ENCODE data around the gene DESI1.
"Not testable (repeated sequence)": the region's sequence is repeated elsewhere in the genome, so short reads cannot be mapped to it uniquely, and the experiment has no call there.

The DESI1 gene
- total RNA-seq = 39.5 to 81.4 (median 61.3) reads per million in 17 experiments

DNA sequence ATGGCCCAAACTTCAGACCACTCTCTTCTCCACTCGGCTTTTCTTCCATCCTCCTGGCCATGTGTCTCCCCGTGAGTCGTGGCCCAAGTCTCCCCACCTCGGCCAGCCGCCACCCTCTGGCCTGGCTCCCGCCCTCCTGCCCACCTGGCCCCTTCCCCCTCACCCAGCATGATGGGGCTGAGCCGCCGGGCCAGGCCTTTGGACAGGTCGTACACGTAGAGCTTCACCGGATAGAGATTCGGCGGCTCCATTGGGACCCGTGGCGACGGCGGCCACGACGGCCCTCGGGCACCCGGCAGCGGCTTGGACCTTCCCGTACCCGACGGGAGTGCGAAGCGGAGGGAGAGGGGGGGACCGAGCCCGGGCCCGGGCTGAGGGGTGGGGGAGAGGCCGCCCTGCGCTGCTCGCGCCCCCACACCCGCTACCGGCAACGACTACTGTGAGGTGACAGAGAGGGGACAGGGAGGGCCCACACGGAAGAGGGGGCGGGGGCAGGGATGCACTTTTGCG lies at the start of gene DESI1:
Gene DESI1, minus strand, starts transcription at position 455 of the 510 bp plus-strand sequence. Its CDS starts 204 bp downstream, at position 251.
- peak in 1 of 4 experiments; percentile 5 for DNase-seq

DNA sequence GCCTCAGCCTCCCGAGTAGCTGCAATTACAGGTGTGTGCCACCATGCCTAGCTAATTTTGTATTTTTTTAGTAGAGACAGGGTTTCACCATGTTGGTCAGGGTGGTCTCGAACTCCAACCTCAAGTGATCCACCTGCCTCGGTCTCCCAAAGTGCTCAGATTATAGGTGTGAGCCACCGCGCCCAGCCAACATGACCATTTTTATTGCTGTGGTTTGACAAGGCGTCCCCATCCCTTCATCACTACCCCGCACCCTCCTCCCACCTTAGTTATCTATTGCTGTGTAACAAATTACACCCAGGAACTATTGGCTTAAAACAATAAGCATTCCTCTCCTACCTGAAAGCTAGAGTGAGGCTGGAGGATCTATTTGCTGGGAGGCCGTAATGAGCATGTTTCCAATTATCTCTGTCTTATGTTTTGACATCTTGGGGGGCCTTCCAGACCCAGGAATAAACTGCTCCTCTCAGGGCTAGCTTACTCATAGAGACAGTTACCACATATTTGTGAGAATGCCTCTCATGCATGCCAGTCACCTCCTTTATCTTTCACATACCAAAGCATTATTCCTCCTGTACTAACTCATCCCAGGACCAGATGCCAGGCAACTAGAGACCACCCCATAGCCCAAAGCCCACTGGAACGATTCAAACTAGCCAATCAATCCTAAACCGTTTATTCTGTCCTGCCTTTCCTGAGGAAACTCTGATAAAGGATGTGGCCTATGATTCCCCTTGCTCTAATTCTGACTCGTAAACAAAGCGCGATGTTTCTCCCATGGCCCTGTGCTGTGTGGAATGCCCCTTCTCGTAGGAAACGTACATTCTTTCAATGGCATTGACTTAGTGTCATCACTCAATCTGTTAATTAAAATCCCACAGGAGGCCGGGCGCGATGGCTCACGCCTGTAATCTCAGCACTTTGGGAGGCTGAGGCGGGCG lies 48.4 kb upstream of the DESI1 start:
- DNase-seq = no peak

DNA sequence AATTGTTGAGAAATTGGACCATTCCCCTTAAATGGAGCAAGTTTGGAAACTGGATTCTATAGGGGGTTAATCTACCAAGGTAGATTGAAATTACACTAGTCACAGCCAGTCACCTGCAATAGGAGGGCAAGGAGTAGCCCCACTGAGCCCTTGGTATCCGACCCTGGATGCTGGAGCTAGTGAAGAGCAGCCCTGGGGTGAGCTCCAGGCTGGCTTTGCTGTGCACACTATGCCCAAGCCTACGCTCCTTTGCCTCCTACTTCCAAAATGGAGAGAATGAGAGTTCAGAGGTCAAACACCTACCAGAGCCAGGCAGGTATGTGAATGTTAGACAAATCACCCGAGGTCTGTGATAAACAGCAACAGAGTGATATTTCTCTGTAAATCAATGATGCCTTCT lies 44.1 kb upstream of the DESI1 start:
- DNase-seq = no peak

DNA sequence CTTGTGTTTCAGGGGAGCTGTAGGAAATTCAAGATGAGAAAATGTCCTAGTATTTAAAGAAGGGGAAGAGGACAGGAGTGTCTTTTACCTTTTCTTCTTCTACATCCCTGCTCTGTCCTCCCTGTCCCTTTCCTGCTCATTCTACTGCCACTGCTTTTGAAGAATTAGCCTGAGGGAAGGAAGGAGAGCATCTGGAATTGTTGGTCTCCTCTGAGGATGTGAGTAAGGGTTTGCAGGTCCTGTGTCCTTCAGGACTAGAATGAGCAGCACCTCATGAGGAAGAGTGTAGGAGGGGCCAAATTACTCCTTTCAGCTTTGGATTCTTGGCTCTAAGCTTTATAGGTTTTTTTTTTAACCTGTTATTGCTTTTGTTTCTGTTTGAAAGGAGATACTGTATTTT lies 43.6 kb upstream of the DESI1 start:
- DNase-seq = no peak

DNA sequence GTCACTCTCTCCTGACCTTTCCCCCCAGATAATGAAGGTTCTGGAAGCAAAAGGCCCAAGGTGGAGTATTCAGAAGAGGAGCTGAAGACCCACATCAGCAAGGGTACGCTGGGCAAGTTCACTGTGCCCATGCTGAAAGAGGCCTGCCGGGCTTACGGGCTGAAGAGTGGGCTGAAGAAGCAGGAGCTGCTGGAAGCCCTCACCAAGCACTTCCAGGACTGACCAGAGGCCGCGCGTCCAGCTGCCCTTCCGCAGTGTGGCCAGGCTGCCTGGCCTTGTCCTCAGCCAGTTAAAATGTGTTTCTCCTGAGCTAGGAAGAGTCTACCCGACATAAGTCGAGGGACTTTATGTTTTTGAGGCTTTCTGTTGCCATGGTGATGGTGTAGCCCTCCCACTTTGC lies 42.8 kb upstream of the DESI1 start:
- DNase-seq = not testable (repeated sequence)

DNA sequence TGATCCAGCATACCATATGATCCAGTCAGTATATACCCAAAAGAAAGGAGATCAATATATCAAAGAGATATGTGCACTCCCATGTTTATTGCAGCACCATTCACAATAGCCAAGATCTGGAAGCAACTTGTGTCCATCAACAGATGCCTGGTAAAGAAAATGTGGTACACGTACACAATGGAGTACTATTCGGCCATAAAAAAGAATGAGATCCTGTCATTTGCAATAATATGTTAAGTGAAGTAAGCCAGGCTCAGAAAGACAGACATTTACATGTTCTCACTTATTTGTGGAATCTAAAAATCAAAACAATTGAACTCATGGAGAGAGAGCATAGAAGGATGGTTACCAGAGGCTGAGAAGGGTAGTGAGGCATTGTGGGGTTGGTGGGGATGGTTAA lies 40.9 kb upstream of the DESI1 start:
- no peak for DNase-seq

DNA sequence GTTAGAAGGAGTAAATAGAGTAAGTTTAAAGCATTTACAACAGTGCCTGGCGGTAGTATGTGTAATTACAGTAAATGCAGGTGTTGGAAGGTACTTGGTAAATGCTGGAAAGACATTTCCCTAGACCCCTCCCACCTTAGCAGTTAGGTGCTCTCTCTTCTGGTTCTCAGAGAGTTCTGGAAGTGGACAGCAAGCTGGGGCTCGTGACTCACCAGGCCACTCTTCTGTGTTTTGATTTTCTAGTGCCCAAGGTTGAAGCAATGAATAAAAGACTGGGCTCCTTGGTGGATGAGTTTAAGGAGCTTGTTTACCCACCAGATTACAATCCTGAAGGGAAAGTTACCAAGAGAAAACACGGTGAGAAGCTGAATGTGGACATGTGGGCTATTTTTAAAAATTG lies 40.2 kb upstream of the DESI1 start:
- DNase-seq = no peak

DNA sequence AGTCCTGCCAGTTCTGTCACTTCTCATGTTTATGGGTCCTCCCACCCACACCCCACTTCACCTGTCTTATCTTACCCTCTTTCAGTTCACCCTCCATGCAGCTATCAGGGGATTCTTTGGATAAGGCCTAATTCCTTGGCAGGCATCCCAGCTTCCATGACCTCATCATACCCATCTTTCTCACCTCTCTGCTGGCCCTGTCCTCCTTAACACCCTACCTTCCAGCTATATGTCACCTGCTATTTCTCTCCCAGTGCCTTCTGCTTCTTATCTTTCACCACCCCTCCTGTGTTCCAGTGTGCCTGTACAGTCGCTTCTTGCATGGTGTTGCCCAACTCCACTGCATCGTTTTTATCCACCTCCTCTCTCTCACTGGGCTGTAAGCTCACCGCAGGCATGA lies 39.6 kb upstream of the DESI1 start:
- DNase-seq = no peak

DNA sequence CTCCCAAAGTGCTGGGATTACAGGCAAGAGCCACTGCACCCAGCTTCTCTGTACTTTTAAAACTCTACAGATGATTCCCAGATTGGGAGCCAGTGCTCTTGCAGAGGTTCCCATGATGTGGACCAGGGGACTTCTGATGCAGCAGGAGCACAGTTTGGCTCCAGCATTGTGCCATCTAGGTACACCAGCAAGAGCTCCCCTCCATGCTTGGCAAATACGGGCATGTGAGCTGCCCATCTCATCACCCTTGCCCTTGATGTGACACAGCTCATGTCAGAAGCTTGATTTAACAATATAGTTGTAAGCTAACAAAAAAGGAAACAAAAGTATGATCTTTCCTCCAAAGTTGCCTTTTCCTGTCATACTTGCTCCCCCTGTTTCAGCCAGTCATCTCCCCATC lies 39.1 kb upstream of the DESI1 start:
- no peak for DNase-seq

DNA sequence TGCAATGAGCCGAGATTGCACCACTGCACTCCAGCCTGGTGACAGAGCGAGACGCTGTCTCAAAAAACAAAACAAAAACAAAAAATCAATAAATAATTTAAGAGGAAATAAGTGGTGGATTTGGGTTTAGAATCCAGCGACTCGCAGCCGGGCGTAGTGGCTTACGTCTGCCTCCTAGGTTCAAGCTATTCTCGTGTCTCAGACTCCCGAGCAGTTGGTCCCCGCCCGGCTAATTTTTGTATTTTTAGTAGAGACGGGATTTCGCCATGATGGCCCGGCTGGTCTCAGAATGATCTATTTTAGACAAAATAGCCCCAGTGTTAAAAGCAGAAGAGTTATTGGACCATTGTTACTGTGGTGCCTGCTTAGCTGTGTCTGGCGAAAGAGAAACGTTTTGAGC lies 38.0 kb upstream of the DESI1 start:
- DNase-seq = no peak

DNA sequence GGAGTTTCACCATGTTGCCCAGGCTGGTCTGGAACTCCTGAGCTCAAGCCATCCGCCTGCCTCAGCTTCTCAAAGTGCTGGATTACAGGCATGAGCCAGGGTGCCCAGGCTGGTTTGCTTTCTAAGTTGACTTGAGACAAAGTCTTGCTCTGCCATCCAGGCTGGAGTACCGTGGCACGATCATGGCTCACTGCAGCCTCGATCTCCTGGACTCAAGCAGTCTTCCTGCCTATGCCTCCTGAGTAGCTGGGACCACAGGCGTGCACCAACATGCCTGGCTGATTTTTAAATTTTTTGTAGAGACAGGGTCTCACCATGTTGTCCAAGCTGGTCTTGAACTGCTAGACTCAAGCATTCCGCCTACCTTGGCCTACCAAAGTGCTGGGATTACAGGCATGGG lies 36.9 kb upstream of the DESI1 start:
- DNase-seq = no peak

DNA sequence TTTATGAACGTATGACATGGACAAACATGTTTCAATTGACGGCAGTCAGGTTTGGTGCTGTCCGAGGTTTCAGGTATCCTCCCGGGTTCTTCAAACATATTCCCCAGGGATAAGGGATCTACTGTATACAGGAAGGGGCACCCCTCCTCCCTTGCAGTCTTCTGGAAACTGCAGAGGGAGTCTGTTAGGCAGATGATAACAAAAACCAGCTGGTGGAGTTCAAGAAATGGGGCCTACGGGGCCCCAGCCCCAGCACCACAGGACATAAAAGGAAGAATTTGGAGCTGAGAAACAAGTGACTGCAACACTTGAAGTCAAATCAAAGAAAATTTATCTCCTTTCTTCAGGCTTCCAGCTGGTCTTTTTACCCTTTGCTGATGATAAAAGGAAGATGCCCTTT lies 35.7 kb upstream of the DESI1 start:
- DNase-seq = no peak

DNA sequence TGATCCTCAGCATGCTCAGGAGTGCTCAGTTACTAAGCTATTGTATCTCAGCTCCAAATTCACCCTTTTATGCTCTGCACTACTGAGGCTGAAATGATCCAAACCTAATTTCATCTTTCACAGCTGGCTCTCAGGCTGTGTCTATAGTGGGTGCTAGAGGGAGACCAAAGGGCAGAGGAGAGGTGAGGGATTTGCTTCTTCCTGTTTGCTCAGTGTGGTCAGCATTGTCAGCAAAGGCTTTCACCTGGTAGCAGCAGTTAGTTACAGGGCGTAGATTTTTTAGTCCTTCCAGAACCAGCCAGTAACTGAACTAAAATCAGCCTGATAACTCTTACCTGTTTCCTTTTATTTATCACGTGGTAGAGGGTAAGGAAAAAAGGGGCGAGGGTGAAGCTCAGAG lies 33.5 kb upstream of the DESI1 start:
- DNase-seq = no peak

DNA sequence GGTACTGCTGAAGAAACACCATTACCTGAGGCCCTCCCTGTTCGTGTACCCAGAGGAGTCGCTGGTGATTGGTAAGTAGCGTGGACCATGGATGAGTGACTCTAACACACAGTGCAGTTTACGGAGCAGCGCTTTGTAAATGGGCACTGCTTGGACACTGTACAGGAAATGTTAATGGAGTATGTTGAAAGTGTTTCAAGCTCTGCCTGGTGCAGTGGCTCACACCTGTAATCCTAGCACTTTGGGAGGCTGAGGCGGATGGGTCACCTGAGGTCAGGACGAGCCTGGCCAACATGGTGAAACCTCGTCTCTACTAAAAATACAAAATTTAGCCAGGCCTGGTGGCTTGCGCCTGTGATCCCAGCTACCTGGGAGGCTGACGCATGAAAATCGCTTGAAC lies 30.0 kb upstream of the DESI1 start:
- DNase-seq = no peak

DNA sequence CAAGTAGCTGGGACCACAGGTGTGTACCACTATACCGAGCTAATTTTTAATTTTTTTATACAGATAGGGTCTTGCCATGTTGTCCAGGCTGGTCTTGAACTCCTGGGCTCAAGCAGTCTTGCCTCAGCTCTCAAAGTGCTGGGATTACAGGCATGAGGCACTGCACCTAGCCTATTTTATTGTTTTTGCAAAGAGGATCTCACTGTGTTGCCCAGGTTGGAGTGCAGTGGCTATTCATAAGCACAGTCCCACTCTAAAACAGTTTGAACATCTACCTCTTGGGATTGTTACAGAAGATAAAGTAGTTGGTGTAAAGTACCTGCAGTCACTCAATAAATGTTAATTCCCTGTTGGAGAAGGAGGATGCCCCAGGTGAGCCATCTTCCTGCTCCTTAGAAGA lies 29.4 kb upstream of the DESI1 start:
- DNase-seq = no peak

DNA sequence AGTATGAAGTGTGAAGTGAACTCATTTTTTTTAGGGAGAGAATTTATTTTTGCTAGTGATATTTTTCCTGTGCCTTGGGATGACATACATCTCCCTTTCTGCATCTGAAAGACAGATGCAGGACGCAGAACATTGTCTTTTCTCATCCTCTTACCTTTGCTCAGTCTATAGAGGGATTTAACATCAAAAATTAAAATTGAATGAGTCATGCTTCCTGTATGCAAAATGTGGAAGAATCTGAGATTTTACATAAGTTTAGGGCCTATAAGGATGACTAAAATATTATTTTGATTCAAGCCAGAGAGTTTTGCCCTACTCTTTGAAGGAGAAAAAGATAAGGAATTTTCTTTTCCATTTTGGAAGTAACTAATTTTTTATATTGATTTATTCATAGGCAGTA lies 27.6 kb upstream of the DESI1 start:
- no peak for DNase-seq

DNA sequence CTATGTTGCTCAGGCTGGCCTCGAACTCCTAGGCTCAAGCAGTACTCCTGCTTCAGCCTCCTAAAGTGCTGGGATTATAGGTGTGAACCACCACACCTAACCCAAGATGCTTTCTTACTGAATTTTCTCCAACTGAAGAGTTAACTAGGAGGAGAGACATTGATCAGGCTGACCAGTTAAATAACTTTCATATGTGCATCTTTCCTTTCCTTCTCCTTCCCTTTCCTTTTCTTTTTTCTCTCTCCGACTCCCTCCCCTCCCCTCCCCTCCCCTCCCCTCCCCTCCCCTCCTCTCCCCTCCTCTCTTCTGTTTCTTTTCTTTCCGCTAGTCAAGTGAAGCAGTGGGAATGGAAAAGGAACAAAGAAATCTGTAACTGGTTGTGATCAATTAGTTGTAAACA lies 26.9 kb upstream of the DESI1 start:
- no peak for DNase-seq

DNA sequence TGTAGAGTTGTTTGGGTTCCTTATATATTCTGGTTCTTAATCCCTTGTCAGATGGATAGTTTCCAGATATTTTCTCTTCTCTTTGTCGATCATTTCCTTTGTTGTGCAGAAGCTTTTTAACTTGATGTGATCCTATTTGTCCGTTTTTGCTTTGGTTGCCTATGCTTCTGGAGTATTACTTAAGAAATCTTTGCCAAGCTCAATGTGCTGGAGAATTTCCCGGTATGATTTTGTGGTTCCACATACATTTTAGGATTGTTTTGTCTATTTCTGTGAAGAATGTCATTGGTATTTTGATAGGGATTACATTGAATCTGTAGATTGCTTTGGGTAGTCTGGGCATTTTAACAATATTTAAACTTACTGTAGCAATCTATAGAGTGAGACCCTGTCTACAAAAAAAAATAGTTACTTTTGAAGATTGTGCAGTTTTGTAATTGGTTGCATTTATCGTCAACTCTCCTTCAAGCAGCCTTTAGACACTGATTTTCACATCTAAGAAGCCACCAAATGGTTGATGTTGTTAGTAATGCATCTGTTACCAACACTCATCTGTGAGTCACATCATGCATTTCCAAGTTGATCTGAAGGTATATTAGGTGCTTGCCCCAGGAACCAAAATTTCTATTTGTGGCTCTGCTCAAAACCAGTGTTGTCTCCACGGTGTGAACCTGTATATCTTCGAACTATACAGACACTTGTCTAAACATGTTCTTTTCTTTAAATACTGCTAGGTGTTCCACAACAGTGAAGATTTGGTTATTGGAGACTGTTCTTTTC lies 21.7 kb upstream of the DESI1 start:
- DNase-seq = no peak

DNA sequence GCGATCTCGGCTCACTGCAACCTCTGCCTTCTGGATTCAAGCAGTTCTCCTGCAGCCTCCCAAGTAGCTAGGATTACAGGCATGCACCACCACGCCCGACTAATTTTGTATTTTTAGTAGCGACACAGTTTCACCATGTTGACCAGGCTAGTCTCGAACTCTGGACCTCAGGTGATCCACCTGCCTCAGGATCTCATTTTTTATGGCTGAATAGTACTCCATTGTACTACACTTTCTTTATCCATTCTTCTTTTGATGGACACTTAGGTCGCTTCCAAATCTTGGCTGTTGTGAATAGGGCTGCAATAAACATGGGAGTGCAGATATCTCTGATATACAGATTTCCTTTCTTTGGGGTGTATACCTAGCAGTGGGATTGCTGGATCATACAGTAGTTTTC lies 21.0 kb upstream of the DESI1 start:
- no peak for DNase-seq

DNA sequence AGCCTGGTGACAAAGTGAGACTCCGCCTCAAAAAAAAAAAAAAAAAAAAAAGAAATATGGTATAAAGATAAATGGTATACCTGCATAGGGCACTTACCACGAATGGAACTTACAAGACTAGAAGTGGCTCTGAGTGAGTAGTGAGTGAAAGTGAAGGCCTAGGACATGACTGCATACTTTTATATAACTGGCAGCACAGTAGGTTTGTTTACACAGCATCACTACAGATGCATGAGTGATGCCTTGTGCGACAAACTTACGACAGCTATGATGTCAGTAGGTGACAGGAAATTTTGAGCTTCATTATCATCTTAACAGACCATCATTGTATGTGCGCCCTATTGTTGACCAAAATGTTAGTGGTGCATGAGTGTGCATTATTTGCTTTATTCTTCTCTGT lies 17.9 kb upstream of the DESI1 start:
- no peak for DNase-seq

DNA sequence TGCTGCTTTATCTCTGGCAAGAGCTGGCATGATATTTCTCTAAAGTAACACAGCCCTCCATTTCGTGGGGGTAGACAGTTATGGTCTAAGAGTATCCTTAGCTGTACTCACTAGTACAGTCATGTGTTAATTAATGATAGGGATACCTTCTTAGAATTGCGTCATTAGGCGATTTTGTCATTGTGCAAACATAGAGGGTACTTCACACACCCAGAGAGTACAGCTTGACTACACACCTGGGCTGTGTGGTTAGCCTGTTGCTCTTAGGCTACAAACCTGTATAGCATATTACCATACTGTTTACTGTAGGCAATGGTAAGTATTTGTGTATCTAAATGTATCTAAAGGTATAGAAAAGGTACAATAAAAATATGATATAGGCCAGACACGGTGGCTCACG lies 17.3 kb upstream of the DESI1 start:
- no peak for DNase-seq

DNA sequence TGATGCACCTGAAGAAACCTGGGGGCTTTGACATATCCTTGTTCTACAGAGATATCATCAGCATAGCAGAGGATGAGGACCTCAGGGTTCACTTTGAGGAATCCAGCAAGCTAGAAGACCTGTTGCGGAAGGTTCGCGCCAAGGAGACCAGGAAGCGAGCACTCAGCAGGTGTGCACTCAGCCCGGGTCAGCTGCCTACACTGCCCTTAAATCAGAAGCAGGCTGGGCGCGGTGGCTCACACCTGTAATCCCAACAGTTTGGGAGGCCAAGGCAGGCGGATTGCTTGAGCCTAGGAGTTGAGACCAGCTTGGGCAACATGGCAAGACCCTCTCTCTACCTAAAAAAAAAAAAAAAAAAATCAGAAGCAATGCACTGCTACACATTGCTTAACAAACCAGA lies 16.8 kb upstream of the DESI1 start:
- DNase-seq = not testable (repeated sequence)

DNA sequence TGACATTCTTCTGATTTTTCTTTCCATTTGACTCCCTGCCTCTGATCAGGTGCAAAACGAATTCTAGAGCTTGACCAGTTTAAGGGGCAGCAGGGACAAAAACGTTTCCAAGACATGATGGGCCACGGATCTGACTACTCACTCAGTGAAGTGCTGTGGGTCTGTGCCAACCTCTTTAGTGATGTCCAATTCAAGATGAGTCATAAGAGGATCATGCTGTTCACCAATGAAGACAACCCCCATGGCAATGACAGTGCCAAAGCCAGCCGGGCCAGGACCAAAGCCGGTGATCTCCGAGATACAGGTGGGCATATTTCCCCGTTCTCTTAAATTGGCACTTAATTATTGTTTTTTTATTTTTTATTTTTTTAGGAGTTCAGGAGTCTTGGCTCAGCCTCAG lies 15.6 kb upstream of the DESI1 start:
- DNase-seq = no peak

DNA sequence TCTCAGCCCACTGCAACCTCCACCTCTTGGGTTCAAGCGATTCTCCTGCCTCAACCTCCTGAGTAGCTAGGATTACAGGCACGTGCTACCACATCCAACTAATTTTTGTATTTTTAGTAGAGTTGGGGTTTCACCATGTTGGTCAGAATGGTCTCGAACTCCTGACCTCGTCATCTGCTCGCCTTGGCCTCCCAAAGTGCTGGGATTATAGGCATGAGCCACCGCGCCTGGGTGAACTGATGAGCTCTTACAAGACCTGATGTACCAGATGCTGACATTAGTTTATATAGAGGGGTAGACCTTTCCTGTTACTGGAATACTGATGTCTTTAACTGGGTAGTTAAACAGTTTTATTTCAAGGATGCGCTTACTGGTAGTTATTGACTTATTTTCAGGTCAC lies 13.8 kb upstream of the DESI1 start:
- not testable (repeated sequence) for DNase-seq

All from suppressor macrophage (primary cell).